Neuronal stem cell (in vitro differentiated cells): Measurements from ENCODE around the gene VEGFB.

Experiments used
- DNase-seq: peaks from one replicate; pipeline ENCODE4 v3.0.0-alpha.2; 2013; ENCODE audit warnings: low spot score
- H2AFZ ChIP-seq: one replicate; pipeline ENCODE4 v1.6.1; 2013; ENCODE audit warnings: mild to moderate bottlenecking, low read length, inconsistent platforms
- H2AK5ac ChIP-seq: 2 replicates; pipeline ENCODE4 v1.6.1; 2013; ENCODE audit warnings: low read depth, mild to moderate bottlenecking, inconsistent platforms, low read length, moderate library complexity, mixed read lengths
- H2BK120ac ChIP-seq: 2 replicates; pipeline ENCODE4 v1.6.1; 2013; ENCODE audit warnings: low read depth, mild to moderate bottlenecking, inconsistent platforms, low read length, moderate library complexity, mixed read lengths
- H2BK12ac ChIP-seq: one replicate; pipeline ENCODE4 v1.6.1; 2013; ENCODE audit warnings: low read length, inconsistent platforms
- H2BK15ac ChIP-seq: 2 replicates; pipeline ENCODE4 v1.6.1; 2013; ENCODE audit warnings: mild to moderate bottlenecking, low read length, inconsistent platforms, mixed read lengths
- H2BK5ac ChIP-seq: one replicate; pipeline ENCODE4 v1.6.1; 2013; ENCODE audit warnings: inconsistent platforms, mild to moderate bottlenecking, low read length, moderate library complexity
- H3K14ac ChIP-seq: one replicate; pipeline ENCODE4 v1.6.1; 2013; ENCODE audit warnings: low read length, inconsistent platforms
- H3K18ac ChIP-seq: 2 replicates; pipeline ENCODE4 v1.6.1; 2013; ENCODE audit warnings: low read length, inconsistent platforms
- H3K23ac ChIP-seq: 2 replicates; pipeline ENCODE4 v1.6.1; 2013; ENCODE audit warnings: low read depth, mild to moderate bottlenecking, mixed read lengths, low read length, inconsistent platforms; ENCODE audit not compliant: poor library complexity
- H3K27ac ChIP-seq: replicated peaks from 3 replicates; pipeline ENCODE4 v1.5.1; 2013; ENCODE audit warnings: low read length, inconsistent platforms
- H3K27me3 ChIP-seq, 3 experiments: 2 replicates each; pipeline ENCODE4 v1.6.1; 2013; ENCODE audit warnings: low read length in 3 of 3, mild to moderate bottlenecking in 2 of 3, inconsistent platforms in 1 of 3, low read depth in 1 of 3, mixed read lengths in 1 of 3, moderate library complexity in 1 of 3; ENCODE audit not compliant: control insufficient read depth in 3 of 3, insufficient read depth in 3 of 3
- H3K36me3 ChIP-seq, 2 donors: replicated peaks in 1 of 2; 2 replicates each; pipeline ENCODE4 v1.6.1; 2013; ENCODE audit warnings: low read length in 2 of 2; ENCODE audit not compliant: control insufficient read depth in 2 of 2, insufficient read depth in 2 of 2
- H3K4ac ChIP-seq: 2 replicates; pipeline ENCODE4 v1.6.1; 2013; ENCODE audit warnings: inconsistent platforms, mild to moderate bottlenecking, low read length, moderate library complexity
- H3K4me1 ChIP-seq, 2 donors: 1 replicate in 1 of 2; 2 replicates in 1 of 2; pipeline ENCODE4 v1.6.1; 2013; ENCODE audit warnings: low read length in 2 of 2, low read depth in 1 of 2; ENCODE audit not compliant: control insufficient read depth in 2 of 2, insufficient read depth in 1 of 2
- H3K4me2 ChIP-seq: one replicate; pipeline ENCODE4 v1.6.1; 2013; ENCODE audit warnings: mild to moderate bottlenecking, low read length, inconsistent platforms; ENCODE audit not compliant: insufficient read depth, poor library complexity, severe bottlenecking
- H3K4me3 ChIP-seq, 2 donors: 2 replicates each; pipeline ENCODE4 v1.5.1; 2013; ENCODE audit warnings: low read length in 2 of 2, mild to moderate bottlenecking in 2 of 2, inconsistent platforms in 1 of 2, moderate library complexity in 1 of 2
- H3K79me1 ChIP-seq: one replicate; pipeline ENCODE4 v1.6.1; 2013; ENCODE audit warnings: low read depth, mild to moderate bottlenecking, inconsistent platforms, low read length, moderate library complexity
- H3K9ac ChIP-seq: one replicate; pipeline ENCODE4 v1.6.1; 2013; ENCODE audit warnings: mild to moderate bottlenecking, low read depth, low read length, inconsistent platforms; ENCODE audit not compliant: poor library complexity
- H3K9me3 ChIP-seq, 2 donors: replicated peaks in 1 of 2; 2 replicates each; pipeline versions ENCODE3 to v1.6.1; 2013; ENCODE audit warnings: low read length in 2 of 2, mild to moderate bottlenecking in 2 of 2, inconsistent platforms in 1 of 2, low read depth in 1 of 2, mixed read lengths in 1 of 2, moderate library complexity in 1 of 2; ENCODE audit not compliant: control insufficient read depth in 2 of 2, insufficient read depth in 1 of 2
- H4K8ac ChIP-seq: one replicate; pipeline ENCODE4 v1.6.1; 2013; ENCODE audit warnings: low read depth, mild to moderate bottlenecking, inconsistent platforms, low read length, moderate library complexity
- H4K91ac ChIP-seq: one replicate; pipeline ENCODE4 v1.6.1; 2013; ENCODE audit warnings: low read length, low read depth, mild to moderate bottlenecking, inconsistent platforms; ENCODE audit not compliant: poor library complexity
- WGBS, 2 donors: extraction: QIAGEN DNeasy Blood & Tissue Kit; methylation state at CpG; one replicate each; pipeline ENCODE4 v1.1.7; 2013; ENCODE audit warnings: missing lambda C conversion rate in 2 of 2, mixed read lengths in 1 of 2; ENCODE audit not compliant: insufficient read length in 2 of 2, insufficient replicate concordance in 1 of 2; ENCODE audit errors: extremely low coverage in 2 of 2; 5-methylcytosine and 5-hydroxymethylcytosine counted together

VEGFB gene

DNA sequence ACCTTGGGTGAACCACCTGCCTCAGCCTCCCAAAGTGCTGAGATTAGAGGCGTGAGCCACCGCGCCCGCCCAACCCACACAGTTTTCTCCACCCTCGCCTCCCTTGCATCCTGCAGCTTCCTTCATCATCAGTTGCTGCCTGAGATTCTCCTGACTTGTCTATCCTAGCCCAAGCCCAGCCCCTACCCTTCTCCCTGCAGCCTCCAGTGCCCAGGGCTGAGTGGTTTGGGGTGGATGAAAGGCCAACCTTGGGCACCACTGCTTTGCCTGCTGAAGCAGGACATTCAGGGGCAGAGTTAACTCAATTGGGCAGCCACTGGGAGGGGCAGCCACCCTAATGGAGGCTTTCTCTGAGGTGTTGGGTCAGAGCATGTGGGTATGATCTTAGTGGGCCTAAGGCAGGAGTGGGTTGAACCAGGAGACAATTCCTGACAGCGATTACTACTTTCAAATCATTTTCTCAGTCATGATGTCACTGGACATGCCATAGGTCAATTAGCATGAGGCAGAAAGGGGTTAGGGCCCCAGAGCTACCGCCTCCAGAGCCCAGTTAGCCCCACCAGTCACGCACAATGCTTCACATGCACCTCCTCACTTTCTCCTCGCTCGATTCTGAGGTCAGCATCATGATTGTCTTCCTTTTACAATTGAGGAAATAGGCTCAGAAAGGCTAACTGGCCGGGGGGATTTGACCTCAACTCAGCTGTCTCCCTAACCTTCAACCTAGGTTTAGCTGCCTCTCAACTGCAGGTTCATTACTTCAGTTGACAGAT is 5.5 kb downstream of the VEGFB start:
- Histone ChIP-seq H3K14ac (no peak overlapping the region), H3K36me3 (peaks cover 15 to 17% of the 10 kb centered on the region in 2 donors), H3K9me3 (no peaks in the 10 kb centered on the region), H3K4me1 (peaks cover 10 to 13% of the 10 kb centered on the region in 2 donors), H4K91ac (no peak overlapping the region), H3K18ac (no peak overlapping the region), H3K4me2 (peak overlapping the region; percentile 88), H3K4me3 (peak overlapping the region; percentile 70 to 90), H2BK12ac (no peak overlapping the region), H2AK5ac (peak overlapping the region; percentile 99), H2BK120ac (no peak overlapping the region), H3K4ac (no peak overlapping the region), H3K27ac (no peak overlapping the region), H3K23ac (no peak overlapping the region), H2BK15ac (peak overlapping the region; percentile 42), H3K27me3 (peaks cover 0 to 9% (median 0%) of the 10 kb centered on the region in 3 experiments), H2AFZ (no peak overlapping the region), H3K79me1 (peaks cover 15% of the 10 kb centered on the region), H2BK5ac (peak overlapping the region; percentile 93), H4K8ac (no peak overlapping the region), H3K9ac (no peak overlapping the region)
- DNase-seq = no peak
- WGBS, 2 donors = no CpG with 5 or more reads among the region's 11 CpGs

DNA sequence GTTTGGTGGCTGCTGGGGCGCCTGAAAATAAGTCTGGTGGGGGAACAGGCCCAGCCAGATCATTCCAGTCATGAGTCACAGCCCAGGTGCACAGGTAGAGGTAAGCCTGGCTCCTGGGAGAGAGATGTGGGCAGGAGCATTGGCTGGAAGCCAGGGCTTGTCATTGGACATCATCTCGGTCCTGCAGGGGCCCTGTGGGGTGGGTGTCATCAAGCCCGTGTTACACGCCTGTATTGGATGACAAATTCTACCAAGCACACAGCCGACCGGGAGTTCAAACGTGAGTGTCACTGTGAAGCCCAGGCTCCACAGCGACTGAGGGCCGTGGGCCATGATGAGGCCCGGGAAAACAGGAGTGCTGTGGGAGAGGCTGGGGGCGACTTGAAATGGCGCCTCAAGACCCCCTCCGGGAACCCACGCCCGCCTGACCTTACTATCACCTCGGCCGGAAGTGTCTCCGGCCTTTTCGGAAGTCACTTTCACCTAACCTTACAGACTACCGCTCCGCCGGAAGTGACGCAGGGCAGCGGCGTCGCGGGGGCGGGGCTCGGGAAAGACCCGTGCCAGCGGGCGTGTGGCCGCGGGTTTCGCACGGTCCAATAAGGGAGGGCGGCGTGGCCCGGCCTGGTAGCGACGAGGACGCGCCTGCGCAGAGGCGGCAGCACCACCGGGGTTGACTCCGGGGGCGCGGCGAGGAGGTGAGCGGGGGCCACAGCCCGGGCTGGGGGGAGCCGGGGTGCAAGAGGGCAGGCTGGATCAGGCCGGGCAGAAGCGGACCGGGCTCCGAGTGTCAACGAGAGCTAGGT is 6.3 kb downstream of the VEGFB start, which contains the start of gene FKBP2:
Gene FKBP2 (plus strand): TSS at position 661 of the 806 bp plus-strand sequence. CDS start 1,293 bp downstream, outside the sequence.
- Histone ChIP-seq H2AFZ (peak within 1 kb of the TSS; percentile 96), H2BK5ac (peak within 1 kb of the TSS; percentile 93), H2AK5ac (peak within 1 kb of the TSS; percentile 99), H3K4me2 (peak within 1 kb of the TSS; percentile 93), H3K23ac (peak within 1 kb of the TSS; percentile 100), H2BK120ac (peak within 1 kb of the TSS; percentile 21), H3K4me1 (peaks cover 16% of the 10 kb centered on the region in 2 donors), H3K4ac (peak within 1 kb of the TSS; percentile 94), H2BK15ac (peak within 1 kb of the TSS; percentile 58), H3K18ac (peak within 1 kb of the TSS; percentile 100), H3K79me1 (peaks cover 20% of the 10 kb centered on the region), H4K91ac (peak within 1 kb of the TSS; percentile 12), H3K9me3 (no peaks in the 10 kb centered on the region), H4K8ac (peak within 1 kb of the TSS; percentile 92), H3K36me3 (peaks cover 16 to 19% of the 10 kb centered on the region in 2 donors), H3K4me3 (peak within 1 kb of the TSS; percentile 70 to 94), H3K27me3 (peaks cover 0 to 2% (median 0%) of the 10 kb centered on the region in 3 experiments), H2BK12ac (peak within 1 kb of the TSS; percentile 41), H3K9ac (peak within 1 kb of the TSS; percentile 92), H3K14ac (peak within 1 kb of the TSS; percentile 67), H3K27ac (peak within 1 kb of the TSS; percentile 96)
- peak; percentile 95 for DNase-seq
- no CpG with 5 or more reads among the region's 58 CpGs for WGBS, 2 donors

DNA sequence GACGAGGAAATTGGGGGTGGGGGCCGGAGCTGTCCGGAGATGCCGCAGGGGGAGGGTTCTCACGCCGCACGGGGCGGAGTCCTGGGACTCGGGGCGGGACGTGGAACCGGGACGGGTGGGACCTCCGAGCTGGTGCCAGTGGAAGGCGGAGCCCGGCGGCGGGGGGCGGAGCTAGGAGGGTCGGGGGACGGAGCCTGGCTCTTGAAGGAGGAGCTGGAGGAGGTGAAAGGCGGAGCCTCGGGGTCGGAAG is 6.8 kb downstream of the VEGFB start:
- Histone ChIP-seq H4K91ac (no peak overlapping the region), H2AK5ac (no peak overlapping the region), H2BK15ac (peak overlapping the region; percentile 58), H3K4me1 (peaks cover 16 to 20% of the 10 kb centered on the region in 2 donors), H3K4me3 (peak overlapping the region; percentile 70 to 90), H3K9ac (peak overlapping the region; percentile 92), H4K8ac (peak overlapping the region; percentile 92), H3K79me1 (peaks cover 21% of the 10 kb centered on the region), H3K4me2 (peak overlapping the region; percentile 91), H3K27me3 (no peaks in the 10 kb centered on the region), H3K23ac (peak overlapping the region; percentile 100), H2AFZ (peak overlapping the region; percentile 96), H2BK120ac (no peak overlapping the region), H2BK12ac (no peak overlapping the region), H3K36me3 (peaks cover 16 to 19% of the 10 kb centered on the region in 2 donors), H3K4ac (no peak overlapping the region), H3K9me3 (no peaks in the 10 kb centered on the region), H3K27ac (peak overlapping the region; percentile 96), H3K18ac (peak overlapping the region; percentile 100), H2BK5ac (peak overlapping the region; percentile 93), H3K14ac (no peak overlapping the region)
- WGBS, 2 donors = no CpG with 5 or more reads among the region's 24 CpGs
- DNase-seq = peak; percentile 99
